ENCODE measurements around the gene CAMTA2.

Gene CAMTA2

GRCh38 chr17:5002121-5002788 lies 14.8 kb upstream of the CAMTA2 start:
- in situ Hi-C loops (cut with MboI; ENCODE audit: low sequenced_read_pairs): no loop called here

- in situ Hi-C loops (cut with MboI; ENCODE audit: low sequenced_read_pairs): no loop called here
These were observed 12.8 kb upstream of the CAMTA2 start for GRCh38 chr17:5000237-5000639.

- in situ Hi-C loops (cut with MboI; ENCODE audit: low sequenced_read_pairs): no loop called here
These were observed 12.1 kb upstream of the CAMTA2 start for GRCh38 chr17:4999430-5000093.

GRCh38 chr17:4998732-4999429 lies 11.4 kb upstream of the CAMTA2 start:
- in situ Hi-C loops (cut with MboI; ENCODE audit: low sequenced_read_pairs): no loop called here

- in situ Hi-C loops (cut with MboI; ENCODE audit: low sequenced_read_pairs): no loop called here
These were observed 10.7 kb upstream of the CAMTA2 start for GRCh38 chr17:4998027-4998731.

- in situ Hi-C loops (cut with MboI; ENCODE audit: low sequenced_read_pairs): no loop called here
These were observed 10.0 kb upstream of the CAMTA2 start, which contains the start of the genes INCA1 and KIF1C for GRCh38 chr17:4997302-4998026. Gene INCA1 (minus strand): TSS chr17:4997522. CDS start chr17:4994437, 3,085 bp downstream. Gene KIF1C (plus strand): TSS chr17:4997950. CDS start chr17:5000247, 2,297 bp downstream.

GRCh38 chr17:4994081-4994595 lies 6.7 kb upstream of the CAMTA2 start:
- in situ Hi-C loops (cut with MboI; ENCODE audit: low sequenced_read_pairs): no loop called here

GRCh38 chr17:4987767-4988567 lies 492 bp upstream of the CAMTA2 start:
- in situ Hi-C loops (cut with MboI; ENCODE audit: low sequenced_read_pairs): no loop called here

- in situ Hi-C loops (cut with MboI; ENCODE audit: low sequenced_read_pairs): no loop called here
These were observed 1.1 kb downstream of the CAMTA2 start for GRCh38 chr17:4986403-4986802.

- in situ Hi-C loops (cut with MboI; ENCODE audit: low sequenced_read_pairs): no loop called here
These were observed 5.2 kb downstream of the CAMTA2 start for GRCh38 chr17:4982305-4982704.

- in situ Hi-C loops (cut with MboI; ENCODE audit: low sequenced_read_pairs): no loop called here
These were observed 6.7 kb downstream of the CAMTA2 start for GRCh38 chr17:4980644-4981216.

- in situ Hi-C loops (cut with MboI; ENCODE audit: low sequenced_read_pairs): no loop called here
These were observed 8.7 kb downstream of the CAMTA2 start for GRCh38 chr17:4978726-4979125.

GRCh38 chr17:4974115-4974670 lies 13.3 kb downstream of the CAMTA2 start:
- in situ Hi-C loops (cut with MboI; ENCODE audit: low sequenced_read_pairs): no loop called here

- in situ Hi-C loops (cut with MboI; ENCODE audit: low sequenced_read_pairs): no loop called here
These were observed 14.0 kb downstream of the CAMTA2 start for GRCh38 chr17:4973256-4974114.

GRCh38 chr17:4972752-4973151 lies 14.7 kb downstream of the CAMTA2 start:
- in situ Hi-C loops (cut with MboI; ENCODE audit: low sequenced_read_pairs): no loop called here

GRCh38 chr17:4972322-4972721 lies 15.2 kb downstream of the CAMTA2 start:
- in situ Hi-C loops (cut with MboI; ENCODE audit: low sequenced_read_pairs): no loop called here

- in situ Hi-C loops (cut with MboI; ENCODE audit: low sequenced_read_pairs): no loop called here
These were observed 15.6 kb downstream of the CAMTA2 start for GRCh38 chr17:4971826-4972225.

- in situ Hi-C loops (cut with MboI; ENCODE audit: low sequenced_read_pairs): no loop called here
These were observed 17.2 kb downstream of the CAMTA2 start for GRCh38 chr17:4970273-4970672.

All from HL-60/S4 treated with retinoic acid at 250 ng/mL for 4 days and 3 days (cell line).